Ovary (tissue), 3 donors: Measurements from ENCODE around the gene REM2.

ENCODE experiments used
- EP300 ChIP-seq: sonication (generic); formaldehyde crosslinking; IDR thresholded peaks from one replicate; pipeline ENCODE4 v1.6.1; 2017; ENCODE audit warnings: antibody characterized with exemption
- TF ChIP-seq, protein P1 (sequence below), 3 donors: fragments of 450-650 bp in 2 of 3; fragments of 200-600 bp in 1 of 3; IDR thresholded peaks; one replicate each; pipeline versions ENCODE4 v1.5.1 to v1.8.0; 2016 to 2022; ENCODE audit warnings: antibody characterized with exemption in 3 of 3, mild to moderate bottlenecking in 1 of 3
- donor health status: DM: no; HTN: no; CAD: no.

DNA sequence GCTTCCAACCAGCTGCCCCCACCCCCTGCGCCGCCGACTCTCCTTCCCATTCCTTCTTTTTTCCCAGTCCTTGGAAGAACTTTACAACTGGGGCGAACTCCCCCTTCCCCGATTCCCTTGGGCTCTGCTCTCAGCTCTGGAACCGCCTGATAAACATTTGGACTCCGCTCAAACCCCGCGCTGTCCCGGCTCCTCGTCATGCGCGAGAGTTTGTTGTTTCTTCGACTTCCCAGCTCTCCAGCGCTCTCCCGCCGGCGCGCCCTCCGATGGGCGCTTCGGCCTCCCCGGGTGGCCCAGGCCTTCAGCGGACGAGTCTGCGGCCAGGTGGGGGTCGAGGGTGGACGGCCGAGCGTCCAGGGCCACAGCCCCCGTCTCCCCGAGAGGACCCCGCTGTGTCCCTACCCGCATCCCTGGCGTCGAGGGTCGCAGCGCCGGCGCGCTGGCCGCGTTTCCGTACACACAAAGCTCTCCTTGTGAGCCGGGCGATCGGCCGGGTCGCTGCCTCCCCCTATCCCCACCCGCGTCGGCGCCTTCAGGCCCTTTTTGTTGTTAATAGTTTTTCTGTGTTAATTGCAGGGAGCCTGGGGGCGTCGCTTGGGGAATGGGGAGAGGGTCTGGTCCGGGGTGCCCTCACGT, 45.8 kb upstream of the REM2 start:
- TF ChIP-seq, protein P1, sequence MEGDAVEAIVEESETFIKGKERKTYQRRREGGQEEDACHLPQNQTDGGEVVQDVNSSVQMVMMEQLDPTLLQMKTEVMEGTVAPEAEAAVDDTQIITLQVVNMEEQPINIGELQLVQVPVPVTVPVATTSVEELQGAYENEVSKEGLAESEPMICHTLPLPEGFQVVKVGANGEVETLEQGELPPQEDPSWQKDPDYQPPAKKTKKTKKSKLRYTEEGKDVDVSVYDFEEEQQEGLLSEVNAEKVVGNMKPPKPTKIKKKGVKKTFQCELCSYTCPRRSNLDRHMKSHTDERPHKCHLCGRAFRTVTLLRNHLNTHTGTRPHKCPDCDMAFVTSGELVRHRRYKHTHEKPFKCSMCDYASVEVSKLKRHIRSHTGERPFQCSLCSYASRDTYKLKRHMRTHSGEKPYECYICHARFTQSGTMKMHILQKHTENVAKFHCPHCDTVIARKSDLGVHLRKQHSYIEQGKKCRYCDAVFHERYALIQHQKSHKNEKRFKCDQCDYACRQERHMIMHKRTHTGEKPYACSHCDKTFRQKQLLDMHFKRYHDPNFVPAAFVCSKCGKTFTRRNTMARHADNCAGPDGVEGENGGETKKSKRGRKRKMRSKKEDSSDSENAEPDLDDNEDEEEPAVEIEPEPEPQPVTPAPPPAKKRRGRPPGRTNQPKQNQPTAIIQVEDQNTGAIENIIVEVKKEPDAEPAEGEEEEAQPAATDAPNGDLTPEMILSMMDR (IDR thresholded peaks at IDR 0.05) = peak in 1 of 3 donors; percentile 6
- TF ChIP-seq EP300 = no peak
